Hepatocyte (in vitro differentiated cells): ENCODE data around the gene ZCCHC13.

Experiments
- EZH2 ChIP-seq: fragments of 200-600 bp; sonication (generic); IDR thresholded peaks from 2 replicates; pipeline ENCODE4 v1.6.1; 2016; ENCODE audit warnings: antibody characterized with exemption, mild to moderate bottlenecking, borderline replicate concordance
- TF ChIP-seq, protein P1 (sequence below): fragments of 200-600 bp; sonication (generic); IDR thresholded peaks from 2 replicates; pipeline ENCODE4 v1.5.1; 2016; ENCODE audit warnings: antibody characterized with exemption, mild to moderate bottlenecking; ENCODE audit not compliant: poor library complexity

DNA sequence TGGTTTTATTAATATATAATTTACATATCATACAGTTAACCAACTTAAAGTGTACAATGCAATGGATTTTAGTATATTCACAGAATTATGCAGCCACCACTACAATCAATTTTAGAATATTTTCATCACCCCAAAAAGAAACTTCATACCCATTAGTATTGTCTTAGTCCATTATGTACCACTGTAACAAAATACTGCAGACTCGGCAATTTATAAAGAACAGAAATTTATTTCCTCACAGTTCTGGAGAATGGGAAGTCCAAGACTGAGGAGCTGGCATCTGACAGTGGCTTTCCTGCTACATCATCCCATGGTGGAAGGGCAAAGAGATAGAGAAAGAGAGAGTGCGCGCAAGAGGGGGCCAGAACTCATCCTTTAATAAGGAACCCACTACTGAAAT lies 8.9 kb upstream of the ZCCHC13 start:
- TF ChIP-seq, protein P1, sequence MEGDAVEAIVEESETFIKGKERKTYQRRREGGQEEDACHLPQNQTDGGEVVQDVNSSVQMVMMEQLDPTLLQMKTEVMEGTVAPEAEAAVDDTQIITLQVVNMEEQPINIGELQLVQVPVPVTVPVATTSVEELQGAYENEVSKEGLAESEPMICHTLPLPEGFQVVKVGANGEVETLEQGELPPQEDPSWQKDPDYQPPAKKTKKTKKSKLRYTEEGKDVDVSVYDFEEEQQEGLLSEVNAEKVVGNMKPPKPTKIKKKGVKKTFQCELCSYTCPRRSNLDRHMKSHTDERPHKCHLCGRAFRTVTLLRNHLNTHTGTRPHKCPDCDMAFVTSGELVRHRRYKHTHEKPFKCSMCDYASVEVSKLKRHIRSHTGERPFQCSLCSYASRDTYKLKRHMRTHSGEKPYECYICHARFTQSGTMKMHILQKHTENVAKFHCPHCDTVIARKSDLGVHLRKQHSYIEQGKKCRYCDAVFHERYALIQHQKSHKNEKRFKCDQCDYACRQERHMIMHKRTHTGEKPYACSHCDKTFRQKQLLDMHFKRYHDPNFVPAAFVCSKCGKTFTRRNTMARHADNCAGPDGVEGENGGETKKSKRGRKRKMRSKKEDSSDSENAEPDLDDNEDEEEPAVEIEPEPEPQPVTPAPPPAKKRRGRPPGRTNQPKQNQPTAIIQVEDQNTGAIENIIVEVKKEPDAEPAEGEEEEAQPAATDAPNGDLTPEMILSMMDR = no peak
- no peak for TF ChIP-seq EZH2
